ENCODE results near the gene MISP3. TPM values are rescaled to one million over a fixed set of nuclear protein-coding genes. Genes with fewer than 3 reads are reported as not detected.

The MISP3 gene
- total and polyA plus RNA-seq, 9 of the 15 experiments (the other 6 are each of a cell fraction or from before 2014, with no cell fraction given) = 0.25 to 5.6 (median 1.6) TPM

- TF ChIP-seq TARDBP (IDR thresholded peaks at IDR 0.05) = no peak; the same call in 1 of the 2 replicates
- TF ChIP-seq KLF1 (tag; IDR thresholded peaks at IDR 0.05) = peak; percentile 97
- TF ChIP-seq ZNF785 (CRISPR knock-in tag; IDR thresholded peaks at IDR 0.05) = no peak
- no peak for TF ChIP-seq KAT8 (IDR thresholded peaks at IDR 0.05; ENCODE audit: low read depth)
- TF ChIP-seq, protein P1, sequence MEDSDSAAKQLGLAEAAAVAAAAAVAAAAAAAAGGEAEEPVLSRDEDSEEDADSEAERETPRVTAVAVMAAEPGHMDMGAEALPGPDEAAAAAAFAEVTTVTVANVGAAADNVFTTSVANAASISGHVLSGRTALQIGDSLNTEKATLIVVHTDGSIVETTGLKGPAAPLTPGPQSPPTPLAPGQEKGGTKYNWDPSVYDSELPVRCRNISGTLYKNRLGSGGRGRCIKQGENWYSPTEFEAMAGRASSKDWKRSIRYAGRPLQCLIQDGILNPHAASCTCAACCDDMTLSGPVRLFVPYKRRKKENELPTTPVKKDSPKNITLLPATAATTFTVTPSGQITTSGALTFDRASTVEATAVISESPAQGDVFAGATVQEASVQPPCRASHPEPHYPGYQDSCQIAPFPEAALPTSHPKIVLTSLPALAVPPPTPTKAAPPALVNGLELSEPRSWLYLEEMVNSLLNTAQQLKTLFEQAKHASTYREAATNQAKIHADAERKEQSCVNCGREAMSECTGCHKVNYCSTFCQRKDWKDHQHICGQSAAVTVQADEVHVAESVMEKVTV (CRISPR knock-in tag; IDR thresholded peaks at IDR 0.05) = no peak
- TF ChIP-seq HDAC6 (IDR thresholded peaks at IDR 0.05; ENCODE audit: low read depth, low read length) = no peak
- peak; percentile 97 for TF ChIP-seq KLF13 (tag; IDR thresholded peaks at IDR 0.05; ENCODE audit: borderline replicate concordance, low read depth)
- no peak for TF ChIP-seq MCM5 (IDR thresholded peaks at IDR 0.05; ENCODE audit: low read depth)
- TF ChIP-seq ZNF408 (CRISPR knock-in tag; IDR thresholded peaks at IDR 0.05; ENCODE audit: low read depth) = no peak
- peak; percentile 73; the same call in 1 of the 2 replicates for TF ChIP-seq PHF8 (IDR thresholded peaks at IDR 0.05; ENCODE audit: borderline replicate concordance, low read length)
- TF ChIP-seq PREB (CRISPR knock-in tag; IDR thresholded peaks at IDR 0.05) = no peak; the same call in 1 of the 2 replicates
- peak; percentile 93 for TF ChIP-seq GATAD2A (IDR thresholded peaks at IDR 0.05)
- TF ChIP-seq ESRRB (CRISPR knock-in tag; IDR thresholded peaks at IDR 0.05; ENCODE audit: borderline replicate concordance) = no peak
- TF ChIP-seq POLR2B (IDR thresholded peaks at IDR 0.05; ENCODE audit: low read depth, partially characterized antibody) = peak; percentile 32
- TF ChIP-seq ZBTB34 (CRISPR knock-in tag; IDR thresholded peaks at IDR 0.05) = no peak
- TF ChIP-seq TEAD2 (tag; IDR thresholded peaks at IDR 0.05) = no peak
- TF ChIP-seq NR2F6 (CRISPR knock-in tag; IDR thresholded peaks at IDR 0.05) = no peak
- TF ChIP-seq SMARCA4 (IDR thresholded peaks at IDR 0.05) = peak; percentile 37; the same call in 1 of the 2 replicates
- TF ChIP-seq, protein P2, sequence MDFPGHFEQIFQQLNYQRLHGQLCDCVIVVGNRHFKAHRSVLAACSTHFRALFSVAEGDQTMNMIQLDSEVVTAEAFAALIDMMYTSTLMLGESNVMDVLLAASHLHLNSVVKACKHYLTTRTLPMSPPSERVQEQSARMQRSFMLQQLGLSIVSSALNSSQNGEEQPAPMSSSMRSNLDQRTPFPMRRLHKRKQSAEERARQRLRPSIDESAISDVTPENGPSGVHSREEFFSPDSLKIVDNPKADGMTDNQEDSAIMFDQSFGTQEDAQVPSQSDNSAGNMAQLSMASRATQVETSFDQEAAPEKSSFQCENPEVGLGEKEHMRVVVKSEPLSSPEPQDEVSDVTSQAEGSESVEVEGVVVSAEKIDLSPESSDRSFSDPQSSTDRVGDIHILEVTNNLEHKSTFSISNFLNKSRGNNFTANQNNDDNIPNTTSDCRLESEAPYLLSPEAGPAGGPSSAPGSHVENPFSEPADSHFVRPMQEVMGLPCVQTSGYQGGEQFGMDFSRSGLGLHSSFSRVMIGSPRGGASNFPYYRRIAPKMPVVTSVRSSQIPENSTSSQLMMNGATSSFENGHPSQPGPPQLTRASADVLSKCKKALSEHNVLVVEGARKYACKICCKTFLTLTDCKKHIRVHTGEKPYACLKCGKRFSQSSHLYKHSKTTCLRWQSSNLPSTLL (IDR thresholded peaks at IDR 0.05) = no peak
- TF ChIP-seq ZC3H8 (IDR thresholded peaks at IDR 0.05) = no peak
- TF ChIP-seq SIN3B (IDR thresholded peaks at IDR 0.05; ENCODE audit: low read depth) = peak; percentile 64
Observed at GRCh38 chr19:14091081-14091812, 18.7 kb downstream of the MISP3 start (continued).
